Stimulated activated naive CD8-positive, alpha-beta T cell treated with anti-CD3 and anti-CD28 coated beads, Interleukin-15, Interleukin-2, amounts not matched to agents 100 ng/mL and 50 ng/mL, for 24 hours (primary cell): Measurements from ENCODE around the gene OLIG2.

ENCODE experiments used
- H3K27ac Mint-ChIP-seq: one replicate; pipeline ENCODE4 v1.8.0; 2021; ENCODE audit warnings: mild to moderate bottlenecking, mixed read lengths
- H3K27me3 Mint-ChIP-seq: one replicate; pipeline ENCODE4 v1.8.0; 2021; ENCODE audit warnings: mixed read lengths
- H3K36me3 Mint-ChIP-seq: one replicate; pipeline ENCODE4 v1.8.0; 2021; ENCODE audit warnings: low read depth, mixed read lengths
- H3K4me1 Mint-ChIP-seq: one replicate; pipeline ENCODE4 v1.8.0; 2021; ENCODE audit warnings: low read depth, mixed read lengths
- H3K4me3 Mint-ChIP-seq: one replicate; pipeline ENCODE4 v1.8.0; 2021; ENCODE audit warnings: mild to moderate bottlenecking, mixed read lengths
- H3K9me3 Mint-ChIP-seq: one replicate; pipeline ENCODE4 v1.8.0; 2021; ENCODE audit warnings: mixed read lengths

OLIG2 gene

GRCh38 chr21:33061233-33061632 is 35.5 kb downstream of the OLIG2 start:
- no peaks in the 10 kb centered on the region for H3K36me3 Mint-ChIP-seq
- peaks cover 6% of the 10 kb centered on the region for H3K4me1 Mint-ChIP-seq
- no peaks in the 10 kb centered on the region for H3K9me3 Mint-ChIP-seq
- no peak overlapping the region for H3K27ac Mint-ChIP-seq
- H3K27me3 Mint-ChIP-seq = peaks cover 29% of the 10 kb centered on the region
- no peak overlapping the region for H3K4me3 Mint-ChIP-seq

- H3K4me1 Mint-ChIP-seq = peaks cover 6% of the 10 kb centered on the region
- no peak overlapping the region for H3K27ac Mint-ChIP-seq
- no peaks in the 10 kb centered on the region for H3K9me3 Mint-ChIP-seq
- H3K27me3 Mint-ChIP-seq = peaks cover 47% of the 10 kb centered on the region
- H3K4me3 Mint-ChIP-seq = no peak overlapping the region
- no peaks in the 10 kb centered on the region for H3K36me3 Mint-ChIP-seq
Measured at GRCh38 chr21:33063375-33063883, 37.7 kb downstream of the OLIG2 start.

- peaks cover 53% of the 10 kb centered on the region for H3K27me3 Mint-ChIP-seq
- no peaks in the 10 kb centered on the region for H3K36me3 Mint-ChIP-seq
- H3K9me3 Mint-ChIP-seq = no peaks in the 10 kb centered on the region
- no peak overlapping the region for H3K27ac Mint-ChIP-seq
- H3K4me3 Mint-ChIP-seq = no peak overlapping the region
- peaks cover 5% of the 10 kb centered on the region for H3K4me1 Mint-ChIP-seq
Measured at GRCh38 chr21:33063907-33064622, 38.3 kb downstream of the OLIG2 start.

GRCh38 chr21:33064623-33065390 is 39.1 kb downstream of the OLIG2 start:
- H3K4me1 Mint-ChIP-seq = peaks cover 5% of the 10 kb centered on the region
- no peaks in the 10 kb centered on the region for H3K9me3 Mint-ChIP-seq
- H3K4me3 Mint-ChIP-seq = no peak overlapping the region
- H3K36me3 Mint-ChIP-seq = no peaks in the 10 kb centered on the region
- H3K27me3 Mint-ChIP-seq = peaks cover 60% of the 10 kb centered on the region
- no peak overlapping the region for H3K27ac Mint-ChIP-seq

GRCh38 chr21:33067043-33067442 is 41.3 kb downstream of the OLIG2 start:
- Mint-ChIP-seq H3K9me3 (no peaks in the 10 kb centered on the region), H3K27me3 (peaks cover 66% of the 10 kb centered on the region), H3K36me3 (no peaks in the 10 kb centered on the region), H3K4me1 (peaks cover 16% of the 10 kb centered on the region), H3K27ac (no peak overlapping the region), H3K4me3 (no peak overlapping the region)

GRCh38 chr21:33067457-33067856 is 41.7 kb downstream of the OLIG2 start:
- Mint-ChIP-seq H3K4me1 (peaks cover 19% of the 10 kb centered on the region), H3K27ac (no peak overlapping the region), H3K27me3 (peaks cover 68% of the 10 kb centered on the region), H3K9me3 (no peaks in the 10 kb centered on the region), H3K36me3 (no peaks in the 10 kb centered on the region), H3K4me3 (no peak overlapping the region)

GRCh38 chr21:33069243-33069642 is 43.5 kb downstream of the OLIG2 start:
- peaks cover 19% of the 10 kb centered on the region for H3K4me1 Mint-ChIP-seq
- peak overlapping the region; percentile 38 for H3K4me3 Mint-ChIP-seq
- H3K27ac Mint-ChIP-seq = no peak overlapping the region
- no peaks in the 10 kb centered on the region for H3K9me3 Mint-ChIP-seq
- peaks cover 71% of the 10 kb centered on the region for H3K27me3 Mint-ChIP-seq
- H3K36me3 Mint-ChIP-seq = no peaks in the 10 kb centered on the region

- Mint-ChIP-seq H3K4me3 (peak overlapping the region; percentile 38), H3K4me1 (peaks cover 19% of the 10 kb centered on the region), H3K9me3 (no peaks in the 10 kb centered on the region), H3K27me3 (peaks cover 73% of the 10 kb centered on the region), H3K27ac (no peak overlapping the region), H3K36me3 (no peaks in the 10 kb centered on the region)
Measured at GRCh38 chr21:33069645-33069993, 43.9 kb downstream of the OLIG2 start.

GRCh38 chr21:33069994-33070743 is 44.4 kb downstream of the OLIG2 start, which contains the start of gene OLIG1:
Gene OLIG1, plus strand, starts transcription at chr21:33070141. Its CDS starts 106 bp downstream, at chr21:33070247.
- Mint-ChIP-seq H3K27me3 (peaks cover 76% of the 10 kb centered on the region), H3K27ac (no peak within 1 kb of the TSS), H3K36me3 (no peaks in the 10 kb centered on the region), H3K4me3 (peak within 1 kb of the TSS; percentile 38), H3K4me1 (peaks cover 19% of the 10 kb centered on the region), H3K9me3 (no peaks in the 10 kb centered on the region)

- H3K36me3 Mint-ChIP-seq = no peaks in the 10 kb centered on the region
- no peak overlapping the region for H3K27ac Mint-ChIP-seq
- H3K27me3 Mint-ChIP-seq = peaks cover 76% of the 10 kb centered on the region
- no peaks in the 10 kb centered on the region for H3K9me3 Mint-ChIP-seq
- H3K4me3 Mint-ChIP-seq = no peak overlapping the region
- H3K4me1 Mint-ChIP-seq = peaks cover 19% of the 10 kb centered on the region
Measured at GRCh38 chr21:33070744-33070997, 44.9 kb downstream of the OLIG2 start.

GRCh38 chr21:33070998-33071769 is 45.4 kb downstream of the OLIG2 start:
- H3K27me3 Mint-ChIP-seq = peaks cover 75% of the 10 kb centered on the region

GRCh38 chr21:33071770-33072306 is 46.1 kb downstream of the OLIG2 start:
- no peaks in the 10 kb centered on the region for H3K9me3 Mint-ChIP-seq

More at GRCh38 chr21:33070998-33071769, 45.4 kb downstream of the OLIG2 start:
- peaks cover 19% of the 10 kb centered on the region for H3K4me1 Mint-ChIP-seq
- no peaks in the 10 kb centered on the region for H3K36me3 Mint-ChIP-seq
- H3K27ac Mint-ChIP-seq = no peak overlapping the region
- no peaks in the 10 kb centered on the region for H3K9me3 Mint-ChIP-seq
- peak overlapping the region; percentile 69 for H3K4me3 Mint-ChIP-seq

GRCh38 chr21:33073636-33074035 is 47.9 kb downstream of the OLIG2 start:
- Mint-ChIP-seq H3K9me3 (no peaks in the 10 kb centered on the region), H3K27me3 (peaks cover 70% of the 10 kb centered on the region), H3K36me3 (no peaks in the 10 kb centered on the region), H3K4me3 (no peak overlapping the region), H3K4me1 (peaks cover 28% of the 10 kb centered on the region), H3K27ac (no peak overlapping the region)

More at GRCh38 chr21:33071770-33072306, 46.1 kb downstream of the OLIG2 start:
- no peaks in the 10 kb centered on the region for H3K36me3 Mint-ChIP-seq
- peak overlapping the region; percentile 69 for H3K4me3 Mint-ChIP-seq
- H3K27me3 Mint-ChIP-seq = peaks cover 69% of the 10 kb centered on the region
- H3K27ac Mint-ChIP-seq = no peak overlapping the region
- peaks cover 19% of the 10 kb centered on the region for H3K4me1 Mint-ChIP-seq

- Mint-ChIP-seq H3K9me3 (no peaks in the 10 kb centered on the region), H3K27ac (no peak overlapping the region), H3K27me3 (peaks cover 59% of the 10 kb centered on the region), H3K4me3 (no peak overlapping the region), H3K4me1 (peaks cover 30% of the 10 kb centered on the region), H3K36me3 (no peaks in the 10 kb centered on the region)
Measured at GRCh38 chr21:33075128-33075527, 49.4 kb downstream of the OLIG2 start.
